HG03025 (cell line): ENCODE measurements around the gene BOD1.

Experiments
- ATAC-seq: cut with Tn5 transposase; IDR thresholded peaks from one replicate; pipeline ENCODE4 v1.9.1; 2021; ENCODE audit warnings: mild to moderate bottlenecking, moderate library complexity; ENCODE audit not compliant: unreplicated experiment, low FRiP score

BOD1 gene

GRCh38 chr5:173642191-173642816 lies 25.9 kb upstream of the BOD1 start:
- ATAC-seq = no peak

GRCh38 chr5:173640156-173640804 lies 23.8 kb upstream of the BOD1 start:
- ATAC-seq = no peak

GRCh38 chr5:173638126-173639040 lies 21.9 kb upstream of the BOD1 start:
- no peak for ATAC-seq

DNA sequence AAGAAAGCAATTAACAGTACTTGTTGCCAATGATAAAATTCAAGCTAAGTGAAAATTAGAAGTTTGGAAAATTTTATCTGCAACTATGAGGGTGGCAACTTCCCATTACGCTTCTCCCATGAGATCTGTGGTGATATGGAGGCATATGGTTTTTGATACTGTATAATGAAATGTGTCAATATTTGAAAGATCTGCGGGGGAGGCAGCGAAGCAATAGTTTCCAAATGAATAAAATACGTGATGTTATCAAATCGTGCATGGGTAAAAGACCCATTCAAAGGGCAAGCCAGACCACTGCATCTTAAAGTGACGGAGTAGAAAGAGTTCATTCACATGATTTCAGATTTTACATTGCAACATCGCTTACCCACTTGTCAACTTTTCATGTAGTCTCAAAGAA lies 20.9 kb upstream of the BOD1 start:
- ATAC-seq = no peak

DNA sequence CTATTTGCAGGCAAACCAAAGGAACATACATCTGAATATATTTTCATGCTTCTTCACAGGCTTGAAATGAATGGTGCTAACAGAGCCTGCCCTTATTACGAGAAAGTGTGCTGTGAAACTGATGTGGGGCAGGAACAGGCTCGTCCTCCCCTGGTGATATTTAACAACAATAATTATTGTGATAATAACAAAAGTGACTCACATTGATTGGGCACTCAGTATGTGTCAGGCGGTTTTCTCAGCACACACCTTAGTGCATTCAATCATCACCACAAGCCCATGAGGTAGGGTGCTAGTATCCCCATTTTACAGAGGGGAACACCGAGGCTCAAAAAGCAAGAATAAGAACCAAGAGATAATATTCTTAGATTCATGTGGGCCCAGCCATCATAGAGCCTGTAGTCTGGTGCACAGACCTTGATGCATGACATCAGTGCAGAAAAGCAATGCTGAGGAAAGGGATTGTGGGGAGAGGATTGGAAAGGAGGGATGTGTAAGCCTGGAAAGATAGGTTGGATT lies 18.1 kb upstream of the BOD1 start:
- ATAC-seq = no peak

DNA sequence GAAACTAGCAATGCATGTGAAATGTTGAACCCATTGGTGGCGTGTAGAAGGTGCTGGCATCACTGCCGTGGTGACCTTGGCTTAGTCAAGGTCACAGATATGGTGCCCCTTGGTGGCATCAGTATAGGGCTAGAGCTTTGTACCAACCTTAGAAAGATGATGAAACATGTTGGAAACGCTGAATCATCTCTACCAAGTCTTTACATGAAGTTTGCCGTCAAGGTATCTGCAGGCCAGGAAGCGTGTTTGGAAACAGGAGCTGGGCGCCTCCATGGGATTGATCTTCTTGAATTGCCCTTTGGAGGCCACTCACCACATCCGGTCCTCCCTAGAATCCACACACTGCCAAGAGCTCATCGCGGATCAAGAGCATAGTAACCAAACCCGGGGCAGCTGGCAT lies 16.9 kb upstream of the BOD1 start:
- ATAC-seq = no peak

GRCh38 chr5:173631478-173631877 lies 15.0 kb upstream of the BOD1 start:
- no peak for ATAC-seq

DNA sequence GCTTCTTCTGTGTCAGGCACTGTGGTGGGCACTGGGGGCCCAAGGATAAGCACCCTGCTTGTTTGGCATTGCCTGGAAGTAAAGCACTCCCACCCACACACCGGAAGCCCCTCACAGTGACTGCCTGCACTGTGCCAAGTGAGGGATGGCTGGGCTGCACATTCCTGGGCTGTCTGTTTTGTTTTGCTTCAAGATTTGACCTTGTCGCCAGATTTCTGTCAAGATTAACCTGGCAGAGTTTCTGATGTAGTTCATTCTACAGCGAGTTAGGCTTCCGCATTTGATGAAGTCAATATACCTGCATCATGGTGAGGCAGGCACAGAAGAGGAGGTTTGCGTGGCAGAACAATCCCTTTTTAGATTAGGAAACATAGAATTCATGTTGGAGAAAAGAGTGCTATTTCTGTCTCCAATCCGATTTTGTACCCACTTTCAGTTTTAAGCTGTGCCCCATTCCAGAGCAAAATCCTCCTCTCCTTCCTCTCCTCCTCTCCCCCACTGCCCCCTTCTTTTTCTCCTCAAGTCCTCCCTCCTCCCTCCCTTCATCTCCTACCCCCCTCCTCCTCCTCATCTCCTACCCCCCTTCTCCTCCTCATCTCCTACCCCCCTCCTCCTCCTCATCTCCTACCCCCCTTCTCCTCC lies 14.4 kb upstream of the BOD1 start:
- no peak for ATAC-seq

- ATAC-seq = no peak
Measured at GRCh38 chr5:173629628-173630027, 13.2 kb upstream of the BOD1 start.

DNA sequence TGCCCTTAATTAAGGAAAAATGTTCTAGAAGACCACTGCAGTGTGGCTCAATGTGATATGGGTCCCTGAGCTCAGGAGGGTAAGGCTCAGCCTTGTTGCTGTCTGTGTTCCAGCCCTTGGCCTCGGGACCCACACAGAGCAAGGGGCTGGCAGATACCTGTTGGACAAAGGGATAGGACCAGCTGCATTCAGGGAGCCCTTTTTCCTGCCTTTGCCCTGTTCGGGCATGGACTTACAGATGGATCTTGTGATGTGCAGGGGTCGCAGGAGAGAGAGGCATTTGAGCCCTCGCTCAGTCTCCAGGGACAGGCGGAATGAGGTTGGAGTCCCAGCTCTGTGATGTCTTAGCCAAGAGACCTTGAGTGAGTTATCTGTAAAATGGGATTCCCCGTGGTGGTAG lies 12.1 kb upstream of the BOD1 start:
- no peak for ATAC-seq

DNA sequence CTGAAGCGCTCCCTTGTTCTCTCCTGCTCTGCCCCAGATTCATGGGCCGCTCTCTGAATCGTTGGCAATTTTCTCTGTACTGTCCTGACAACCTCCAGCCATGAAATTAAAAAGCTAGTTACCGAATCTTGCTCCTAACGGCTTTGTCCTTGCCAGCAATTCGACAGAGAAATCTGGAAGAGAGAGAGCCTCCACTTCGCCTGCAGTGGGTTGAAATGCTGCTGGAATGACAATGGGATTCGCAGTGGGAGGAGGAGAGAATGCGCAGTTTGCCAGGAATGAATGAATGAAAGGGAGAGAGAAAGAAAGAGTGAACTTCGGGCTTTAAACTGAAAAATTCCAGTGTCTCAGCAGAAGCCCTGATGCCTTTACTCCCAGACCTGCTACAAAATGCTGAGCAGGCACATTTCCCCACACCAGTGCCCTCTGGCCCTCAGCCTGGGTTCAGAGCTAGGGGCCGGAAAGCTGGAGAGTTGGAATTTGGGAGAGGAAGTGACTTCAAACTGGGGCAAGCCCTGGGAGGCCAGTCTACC lies 11.5 kb upstream of the BOD1 start:
- ATAC-seq = no peak

- ATAC-seq = no peak
Measured at GRCh38 chr5:173627271-173627670, 10.8 kb upstream of the BOD1 start.

DNA sequence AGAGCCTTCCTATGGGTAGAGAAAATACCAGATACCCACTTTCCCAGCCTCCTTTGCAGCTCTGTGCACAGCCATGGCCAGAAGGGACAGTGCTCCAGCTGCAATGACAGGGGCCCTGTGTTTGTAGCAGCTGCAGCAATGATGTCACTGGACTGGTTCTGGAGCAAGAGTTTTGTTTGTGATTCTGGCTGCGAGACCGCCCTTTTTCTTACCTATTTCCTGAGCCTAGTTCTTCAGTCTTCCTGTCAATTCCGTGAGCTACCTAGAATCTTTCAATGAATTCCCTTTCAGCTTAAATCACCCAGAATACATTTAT lies 10.0 kb upstream of the BOD1 start:
- no peak for ATAC-seq

GRCh38 chr5:173625673-173626504 lies 9.4 kb upstream of the BOD1 start:
- ATAC-seq = no peak

DNA sequence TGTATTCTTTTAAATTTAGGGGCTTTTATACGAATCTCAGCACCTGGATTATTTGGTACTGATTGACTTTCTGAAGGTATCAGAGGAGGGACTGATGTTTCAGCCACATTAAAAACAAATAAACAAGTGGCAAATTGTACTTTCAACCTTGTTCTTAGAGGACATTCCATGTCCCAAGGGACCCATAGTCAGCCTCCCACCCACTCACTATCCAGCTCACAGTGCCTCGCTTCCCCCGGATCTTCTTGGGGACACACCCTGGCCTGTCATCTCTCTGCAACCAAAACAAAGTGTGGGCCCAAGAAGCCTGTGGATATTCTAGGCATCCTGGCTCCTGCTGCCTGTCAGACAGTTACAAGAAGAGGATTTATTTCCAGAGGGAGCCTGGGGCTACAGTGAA lies 8.8 kb upstream of the BOD1 start:
- no peak for ATAC-seq

DNA sequence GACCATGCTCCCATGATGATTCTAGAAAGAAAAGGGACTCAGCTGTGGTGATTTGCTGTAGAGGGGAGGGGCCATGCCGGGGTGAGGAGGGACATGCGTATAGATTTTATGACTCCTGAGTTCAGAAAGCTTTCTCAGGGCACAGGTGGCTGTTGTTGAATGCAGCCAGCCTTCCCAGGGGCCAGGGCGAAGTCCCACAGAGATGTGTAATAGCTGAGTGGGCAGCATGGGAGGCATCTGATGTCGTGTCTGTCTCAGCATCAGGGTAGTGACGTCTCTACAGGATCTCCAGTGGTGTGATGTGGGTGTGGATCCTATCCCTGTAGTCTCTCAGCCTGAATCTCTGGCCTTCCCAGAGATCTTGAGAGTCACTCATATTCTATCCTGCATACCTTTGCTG lies 7.8 kb upstream of the BOD1 start:
- no peak for ATAC-seq

DNA sequence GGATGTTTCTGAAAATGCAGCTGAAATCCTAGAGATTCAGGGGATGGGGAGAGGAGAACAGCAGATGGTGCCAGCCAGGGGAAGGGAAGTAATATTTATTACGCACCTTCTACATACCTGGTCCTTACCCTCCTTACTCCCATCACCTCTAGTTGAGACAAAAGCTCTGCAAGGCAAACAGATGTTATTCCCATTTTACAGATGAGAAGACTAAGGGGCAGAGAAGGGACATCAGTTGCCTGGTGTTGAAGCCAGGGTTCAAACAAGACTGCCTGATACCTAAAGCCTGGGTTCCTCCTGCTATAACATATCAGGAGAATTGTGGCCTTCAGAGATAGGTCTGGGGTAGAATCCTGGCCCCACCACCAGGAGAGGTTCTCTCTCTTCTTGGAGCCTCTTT lies 7.3 kb upstream of the BOD1 start:
- no peak for ATAC-seq

DNA sequence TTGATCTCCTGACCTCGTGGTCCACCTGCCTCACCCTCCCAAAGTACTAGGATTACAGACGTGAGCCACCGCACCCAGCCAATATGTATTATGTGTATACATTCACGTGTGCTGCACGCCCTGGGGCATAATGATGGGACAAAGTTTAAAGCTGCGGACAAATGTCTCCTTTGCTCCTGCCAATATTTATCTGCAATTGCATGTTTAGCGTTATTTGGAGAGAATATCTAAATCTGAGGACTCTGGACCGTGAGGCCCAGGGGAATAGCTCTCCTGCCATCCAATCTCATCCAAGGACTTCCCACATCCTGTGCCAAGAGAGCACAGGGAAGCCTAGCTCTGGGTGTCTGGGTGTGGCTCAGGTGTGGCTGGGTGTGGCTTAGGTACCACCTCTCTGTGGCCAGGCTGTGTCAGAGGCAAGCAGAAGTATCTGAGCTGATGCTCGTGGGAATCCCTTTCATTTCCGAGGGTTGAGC lies 6.9 kb upstream of the BOD1 start:
- no peak for ATAC-seq

DNA sequence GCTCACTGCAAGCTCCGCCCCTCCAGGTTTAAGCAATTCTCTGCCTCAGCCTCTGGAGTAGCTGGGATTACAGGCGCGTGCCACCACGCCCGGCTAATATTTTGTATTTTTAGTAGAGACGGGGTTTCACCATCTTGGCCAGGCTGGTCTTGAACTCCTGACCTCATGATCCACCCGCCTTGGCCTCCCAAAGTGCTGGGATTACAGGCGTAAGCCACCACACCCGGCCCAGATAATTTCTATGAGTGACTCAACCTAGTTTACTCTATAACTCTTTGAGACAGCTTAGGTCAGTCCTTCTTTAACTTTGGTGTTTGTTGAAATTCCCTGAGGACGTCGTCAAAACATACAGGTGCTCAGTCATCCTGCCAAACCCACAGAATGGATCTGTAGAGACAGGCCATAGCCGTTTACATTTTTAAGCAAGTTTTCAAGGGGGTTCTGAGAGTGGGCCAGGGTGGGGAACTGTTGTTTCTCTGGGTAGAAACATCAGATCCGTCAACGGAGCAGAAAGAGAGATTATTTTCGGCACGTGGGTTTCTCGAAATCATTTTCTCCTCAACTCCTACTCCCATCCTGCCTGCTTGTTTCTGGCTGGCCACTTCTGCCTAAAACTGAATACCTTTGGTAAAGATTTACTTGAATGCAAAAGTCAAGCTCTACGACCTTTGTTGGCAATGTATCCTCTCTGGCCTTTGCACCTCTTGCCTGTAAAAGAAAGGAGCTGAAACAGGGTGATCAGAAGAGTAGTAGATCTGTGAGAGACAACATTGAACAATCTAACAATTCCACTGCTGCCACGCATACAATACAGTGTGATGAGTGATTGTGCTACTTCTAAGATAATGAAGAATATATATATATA lies 6.0 kb upstream of the BOD1 start:
- ATAC-seq = no peak
